ENCODE measurements around the gene DNAJA3. TPM values are rescaled to one million over a fixed set of nuclear protein-coding genes. Genes with fewer than 3 reads are reported as not detected.

Gene DNAJA3
- total RNA-seq, 1 experiment from 2014 or later = 93.3 TPM

- Histone ChIP-seq H3K9me3 (ENCODE audit: control insufficient read depth in 1 of 2, insufficient read depth in 1 of 2, low read depth in 1 of 2, low read length in 2 of 2) (no peaks in the 10 kb centered on the region), H3K9me2 (ENCODE audit: insufficient read depth) (no peaks in the 10 kb centered on the region), H4K20me1 (ENCODE audit: insufficient read depth) (no peaks in the 10 kb centered on the region), H3K4me2 (ENCODE audit: low read length) (no peak overlapping the region), H3K9ac (ENCODE audit: low read length) (no peak overlapping the region), H3K27ac (ENCODE audit: low read depth, low read length) (no peak overlapping the region), H2AFZ (ENCODE audit: low read depth, low read length, poor library complexity, severe bottlenecking) (no peak overlapping the region), H3K4me1 (ENCODE audit: control insufficient read depth in 1 of 2, insufficient read depth in 2 of 2, low read length in 2 of 2) (peaks cover 7 to 18% of the 10 kb centered on the region in 2 experiments), H3K79me2 (ENCODE audit: insufficient read depth, low read length) (peaks cover 73% of the 10 kb centered on the region), H3K27me3 (ENCODE audit: insufficient read depth, low read length) (no peaks in the 10 kb centered on the region), H3K4me3 (replicated peaks in 1 of 2; ENCODE audit: low read depth in 1 of 2, low read length in 2 of 2) (no peak overlapping the region), H3K36me3 (ENCODE audit: control insufficient read depth in 1 of 2, insufficient read depth in 2 of 2, low read length in 2 of 2) (peaks cover 2 to 25% of the 10 kb centered on the region in 2 experiments; a peak in 1 of 4 replicates)
- no peak for ATAC-seq
- POLR2A ChIA-PET = no interaction called here
- no peak for DNase-seq (ENCODE audit: low read depth, low spot score)
- TF ChIP-seq EZH2phosphoT487 (IDR thresholded peaks at IDR 0.05; ENCODE audit: borderline replicate concordance) = no peak
- TF ChIP-seq SRF (IDR thresholded peaks at IDR 0.05; ENCODE audit: low read depth) = no peak
- TF ChIP-seq SIN3A (IDR thresholded peaks at IDR 0.05; ENCODE audit: low read depth) = no peak
- TF ChIP-seq YY1 (IDR thresholded peaks at IDR 0.05; ENCODE audit: extremely low read depth, insufficient replicate concordance, low read depth, low read length) = no peak
- no peak for TF ChIP-seq RAD21 (IDR thresholded peaks at IDR 0.05; ENCODE audit: low read depth)
- no peak for TF ChIP-seq TCF7L2 (IDR thresholded peaks at IDR 0.05; ENCODE audit: borderline replicate concordance, extremely low read depth, insufficient read depth, insufficient read length)
- no peak for TF ChIP-seq SP1 (IDR thresholded peaks at IDR 0.05; ENCODE audit: low read depth)
- TF ChIP-seq EZH2 (IDR thresholded peaks at IDR 0.05) = no peak
- no peak for TF ChIP-seq POLR2A (IDR thresholded peaks at IDR 0.05; ENCODE audit: borderline replicate concordance, extremely low read depth, insufficient read depth, insufficient read length)
- no peak for TF ChIP-seq CEBPB (IDR thresholded peaks at IDR 0.05; ENCODE audit: low read depth)
- no peak for TF ChIP-seq EGR1 (IDR thresholded peaks at IDR 0.05; ENCODE audit: low read depth)
- no peak for TF ChIP-seq ZNF274 (IDR thresholded peaks at IDR 0.05; ENCODE audit: low read depth, low read length)
- TF ChIP-seq, protein P1, sequence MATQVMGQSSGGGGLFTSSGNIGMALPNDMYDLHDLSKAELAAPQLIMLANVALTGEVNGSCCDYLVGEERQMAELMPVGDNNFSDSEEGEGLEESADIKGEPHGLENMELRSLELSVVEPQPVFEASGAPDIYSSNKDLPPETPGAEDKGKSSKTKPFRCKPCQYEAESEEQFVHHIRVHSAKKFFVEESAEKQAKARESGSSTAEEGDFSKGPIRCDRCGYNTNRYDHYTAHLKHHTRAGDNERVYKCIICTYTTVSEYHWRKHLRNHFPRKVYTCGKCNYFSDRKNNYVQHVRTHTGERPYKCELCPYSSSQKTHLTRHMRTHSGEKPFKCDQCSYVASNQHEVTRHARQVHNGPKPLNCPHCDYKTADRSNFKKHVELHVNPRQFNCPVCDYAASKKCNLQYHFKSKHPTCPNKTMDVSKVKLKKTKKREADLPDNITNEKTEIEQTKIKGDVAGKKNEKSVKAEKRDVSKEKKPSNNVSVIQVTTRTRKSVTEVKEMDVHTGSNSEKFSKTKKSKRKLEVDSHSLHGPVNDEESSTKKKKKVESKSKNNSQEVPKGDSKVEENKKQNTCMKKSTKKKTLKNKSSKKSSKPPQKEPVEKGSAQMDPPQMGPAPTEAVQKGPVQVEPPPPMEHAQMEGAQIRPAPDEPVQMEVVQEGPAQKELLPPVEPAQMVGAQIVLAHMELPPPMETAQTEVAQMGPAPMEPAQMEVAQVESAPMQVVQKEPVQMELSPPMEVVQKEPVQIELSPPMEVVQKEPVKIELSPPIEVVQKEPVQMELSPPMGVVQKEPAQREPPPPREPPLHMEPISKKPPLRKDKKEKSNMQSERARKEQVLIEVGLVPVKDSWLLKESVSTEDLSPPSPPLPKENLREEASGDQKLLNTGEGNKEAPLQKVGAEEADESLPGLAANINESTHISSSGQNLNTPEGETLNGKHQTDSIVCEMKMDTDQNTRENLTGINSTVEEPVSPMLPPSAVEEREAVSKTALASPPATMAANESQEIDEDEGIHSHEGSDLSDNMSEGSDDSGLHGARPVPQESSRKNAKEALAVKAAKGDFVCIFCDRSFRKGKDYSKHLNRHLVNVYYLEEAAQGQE (IDR thresholded peaks at IDR 0.05; ENCODE audit: low read depth) = no peak
- no peak for TF ChIP-seq CTCF (IDR thresholded peaks at IDR 0.05 in 2 of 3, conservative IDR thresholded peaks at IDR 0.05 in 1 of 3; ENCODE audit: borderline replicate concordance in 1 of 3, insufficient read depth in 1 of 3, low read depth in 2 of 3, low read length in 2 of 3)
- TF ChIP-seq, protein P2, sequence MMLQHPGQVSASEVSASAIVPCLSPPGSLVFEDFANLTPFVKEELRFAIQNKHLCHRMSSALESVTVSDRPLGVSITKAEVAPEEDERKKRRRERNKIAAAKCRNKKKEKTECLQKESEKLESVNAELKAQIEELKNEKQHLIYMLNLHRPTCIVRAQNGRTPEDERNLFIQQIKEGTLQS (IDR thresholded peaks at IDR 0.05) = no peak
- TF ChIP-seq FOSL1 (IDR thresholded peaks at IDR 0.05; ENCODE audit: low read depth) = no peak
- TF ChIP-seq MAX (IDR thresholded peaks at IDR 0.05) = no peak
- no peak for TF ChIP-seq CBX3 (IDR thresholded peaks at IDR 0.05; ENCODE audit: low read depth)
- no TSS peak for BruUV-seq (replicated peaks)
- CTCF ChIA-PET = no interaction called here
- intact Hi-C loops (cut with micrococcal nuclease) = loop anchor here (10.0 kb wide), 1 partner anchor 186 kb away; the partner anchor contains the start of gene UBALD1
- RAD21 ChIA-PET (ENCODE audit: low non-redundant PET in 1 of 2, low total read pairs in 2 of 2, uncharacterized antibody in 2 of 2, unreplicated experiment in 2 of 2) = no interaction called here
These were observed 2.8 kb downstream of the DNAJA3 start for GRCh38 chr16:4428500-4428899.
